Stimulated activated naive B cell treated with anti-CD40 and anti-IgM and Interleukin-4, amounts not matched to agents 10 μg/mL and 1 μg/mL and 100 μg/mL, for 72 hours (primary cell): ENCODE results near the gene TRMT61A.
"Not testable (repeated sequence)": the region's sequence is repeated elsewhere in the genome, so short reads cannot be mapped to it uniquely, and the experiment has no call there.

Experiments used
- ATAC-seq, 2 donors: fragments of 150-1000 bp; cut with Tn5 transposase; replicated peaks; 2 replicates each; pipeline ENCODE4 v1.10.0; 2021; ENCODE audit warnings: moderate library complexity in 1 of 2
- DNase-seq: peaks from one replicate; pipeline ENCODE4 v3.0.0; 2021
- H3K27ac Mint-ChIP-seq: one replicate; pipeline ENCODE4 v1.8.0; 2022; ENCODE audit warnings: mild to moderate bottlenecking, mixed read lengths
- H3K27me3 Mint-ChIP-seq, 2 donors: one replicate each; pipeline ENCODE4 v1.8.0; 2022; ENCODE audit warnings: mixed read lengths in 2 of 2
- H3K36me3 Mint-ChIP-seq, 2 donors: one replicate each; pipeline ENCODE4 v1.8.0; 2022; ENCODE audit warnings: mixed read lengths in 2 of 2, mild to moderate bottlenecking in 1 of 2
- H3K4me1 Mint-ChIP-seq, 2 donors: one replicate each; pipeline ENCODE4 v1.8.0; 2022; ENCODE audit warnings: mixed read lengths in 2 of 2, mild to moderate bottlenecking in 1 of 2
- H3K4me3 Mint-ChIP-seq, 2 donors: one replicate each; pipeline ENCODE4 v1.8.0; 2022; ENCODE audit warnings: mild to moderate bottlenecking in 2 of 2, mixed read lengths in 2 of 2, moderate library complexity in 1 of 2
- H3K9me3 Mint-ChIP-seq, 2 donors: one replicate each; pipeline ENCODE4 v1.8.0; 2022; ENCODE audit warnings: mixed read lengths in 2 of 2, mild to moderate bottlenecking in 1 of 2

The TRMT61A gene

DNA sequence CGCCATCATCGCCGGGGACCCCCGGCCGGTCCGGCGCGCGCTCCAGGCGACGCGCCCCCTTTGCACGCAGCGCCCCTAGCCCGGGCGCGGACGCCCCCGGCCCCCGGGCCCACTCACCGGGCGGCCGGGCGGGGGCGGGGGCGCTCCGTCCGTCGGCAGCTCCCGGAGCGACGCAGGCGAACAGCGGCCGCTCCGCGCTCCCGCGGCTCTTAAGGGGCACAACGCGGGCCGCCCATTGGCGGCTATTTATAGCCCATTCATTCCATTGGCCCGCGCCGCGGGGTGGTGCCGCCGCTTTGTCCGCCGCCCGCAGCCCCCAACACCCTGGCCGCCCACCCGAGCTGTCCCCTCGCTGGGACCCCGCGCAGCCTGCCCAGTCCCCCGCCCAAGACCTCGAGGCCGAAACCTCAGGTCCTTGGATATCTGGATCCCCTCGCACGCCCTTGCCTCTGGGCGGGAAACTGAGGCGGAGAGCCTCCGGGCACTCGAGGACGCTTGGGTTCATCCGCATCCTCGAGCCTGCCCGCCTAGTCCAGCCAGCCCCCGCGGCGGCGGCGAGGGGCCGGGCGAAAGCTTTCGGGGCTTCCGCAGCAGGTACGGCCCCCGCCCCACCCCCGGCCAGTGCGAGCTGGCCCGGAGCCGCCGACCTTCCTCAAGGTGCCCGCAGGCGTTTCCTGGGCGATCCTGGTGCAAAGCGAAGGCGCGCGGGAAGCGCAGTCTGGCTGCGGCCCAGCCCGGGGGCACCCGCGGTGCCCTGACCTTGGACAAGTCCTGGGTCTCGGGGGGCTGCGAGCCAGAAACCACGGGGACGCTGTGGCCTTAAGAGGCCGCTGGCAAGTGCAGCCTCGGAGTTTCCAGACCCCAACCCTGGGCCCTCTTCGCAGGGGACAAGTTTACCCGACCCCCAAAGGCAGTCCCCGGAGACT is 6.1 kb upstream of the TRMT61A start, which contains the start of gene CKB:
CKB (minus strand) TSS at position 182 of the 926 bp plus-strand sequence. CDS start 337 bp downstream, outside the sequence.
- no peak within 1 kb of the TSS for H3K27ac Mint-ChIP-seq
- peaks cover 33 to 55% of the 10 kb centered on the region in 2 donors for H3K4me1 Mint-ChIP-seq
- H3K4me3 Mint-ChIP-seq, result peak within 1 kb of the TSS; percentile 46
- peaks cover 0 to 12% of the 10 kb centered on the region in 2 donors for H3K27me3 Mint-ChIP-seq
- peaks cover 3 to 5% of the 10 kb centered on the region in 2 donors for H3K36me3 Mint-ChIP-seq
- no peak for DNase-seq
- no peak for ATAC-seq
- no peaks in the 10 kb centered on the region for H3K9me3 Mint-ChIP-seq

DNA sequence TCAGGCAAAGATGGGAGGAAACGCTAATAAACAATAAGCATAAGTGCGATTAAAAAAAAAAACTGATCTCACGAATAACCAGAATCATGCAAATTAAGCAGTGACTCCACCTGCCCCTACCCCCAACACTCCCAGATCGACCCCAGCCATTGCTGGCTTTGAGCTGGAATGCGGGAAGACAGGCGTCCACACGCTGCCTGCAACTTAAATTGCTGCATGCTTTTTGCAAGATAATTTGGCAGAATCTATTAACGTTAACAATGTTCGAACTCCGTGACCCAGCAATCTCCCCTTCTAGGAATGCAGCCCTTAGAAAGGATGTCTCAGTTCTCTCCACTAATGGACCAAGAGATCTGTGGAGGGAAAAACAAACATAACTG is 5.4 kb upstream of the TRMT61A start:
- H3K4me1 Mint-ChIP-seq, result peaks cover 37 to 57% of the 10 kb centered on the region in 2 donors
- DNase-seq, result no peak
- no peak overlapping the region for H3K27ac Mint-ChIP-seq
- H3K36me3 Mint-ChIP-seq, result peaks cover 3 to 5% of the 10 kb centered on the region in 2 donors
- peak overlapping the region; percentile 6 to 25 for H3K4me3 Mint-ChIP-seq
- no peak for ATAC-seq
- H3K27me3 Mint-ChIP-seq, result peaks cover 0 to 12% of the 10 kb centered on the region in 2 donors
- no peaks in the 10 kb centered on the region for H3K9me3 Mint-ChIP-seq

DNA sequence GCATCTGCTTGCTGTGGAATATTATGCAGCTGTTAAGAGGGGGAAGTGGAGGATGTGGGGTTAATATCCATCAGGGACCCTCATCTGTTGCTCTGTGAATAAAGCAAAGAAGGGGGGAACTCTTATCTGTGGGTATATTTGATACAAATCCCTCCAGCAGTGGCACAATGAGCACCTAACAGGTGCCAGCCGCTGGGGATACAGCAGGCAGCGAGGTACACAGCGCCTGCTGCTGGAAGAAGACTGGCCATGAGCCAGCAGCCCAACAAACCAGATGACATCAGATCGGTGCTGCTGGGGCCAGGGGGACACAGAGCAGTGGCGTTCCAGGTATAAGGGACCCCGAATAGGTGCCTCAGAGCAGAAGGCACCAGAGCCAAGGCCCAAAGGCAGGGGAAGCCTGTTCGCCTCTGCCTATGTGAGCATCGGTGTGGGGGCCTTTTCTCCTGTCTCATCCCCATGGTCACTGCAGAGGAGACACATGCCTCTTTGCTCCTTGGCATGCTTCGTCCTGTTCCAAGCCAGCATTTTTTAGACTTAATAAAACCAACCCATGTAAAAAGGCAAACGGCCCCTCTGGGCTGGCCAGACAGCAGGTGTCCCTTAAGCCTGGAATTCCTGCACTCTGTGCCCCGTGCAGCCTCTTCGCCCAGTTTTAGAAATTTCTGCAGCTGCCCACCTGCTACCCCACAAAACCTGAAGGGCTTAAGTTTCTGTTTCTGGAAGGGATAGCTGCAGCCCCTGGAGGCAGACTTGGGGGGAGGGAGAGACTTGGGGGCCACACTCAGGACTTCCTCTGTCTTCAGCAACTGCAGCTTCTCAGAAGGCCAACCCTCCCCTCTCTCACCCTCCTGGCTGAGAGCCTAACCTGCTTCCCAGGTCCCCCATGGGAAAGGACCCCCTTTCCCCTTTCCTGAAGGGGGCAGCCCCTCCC is 4.7 kb upstream of the TRMT61A start:
- Mint-ChIP-seq H3K27me3 (peaks cover 0 to 11% of the 10 kb centered on the region in 2 donors), H3K4me3 (no peak overlapping the region), H3K4me1 (peaks cover 32 to 53% of the 10 kb centered on the region in 2 donors), H3K9me3 (no peaks in the 10 kb centered on the region), H3K36me3 (peaks cover 5 to 7% of the 10 kb centered on the region in 2 donors), H3K27ac (no peak overlapping the region)
- DNase-seq, result no peak
- ATAC-seq, result no peak

DNA sequence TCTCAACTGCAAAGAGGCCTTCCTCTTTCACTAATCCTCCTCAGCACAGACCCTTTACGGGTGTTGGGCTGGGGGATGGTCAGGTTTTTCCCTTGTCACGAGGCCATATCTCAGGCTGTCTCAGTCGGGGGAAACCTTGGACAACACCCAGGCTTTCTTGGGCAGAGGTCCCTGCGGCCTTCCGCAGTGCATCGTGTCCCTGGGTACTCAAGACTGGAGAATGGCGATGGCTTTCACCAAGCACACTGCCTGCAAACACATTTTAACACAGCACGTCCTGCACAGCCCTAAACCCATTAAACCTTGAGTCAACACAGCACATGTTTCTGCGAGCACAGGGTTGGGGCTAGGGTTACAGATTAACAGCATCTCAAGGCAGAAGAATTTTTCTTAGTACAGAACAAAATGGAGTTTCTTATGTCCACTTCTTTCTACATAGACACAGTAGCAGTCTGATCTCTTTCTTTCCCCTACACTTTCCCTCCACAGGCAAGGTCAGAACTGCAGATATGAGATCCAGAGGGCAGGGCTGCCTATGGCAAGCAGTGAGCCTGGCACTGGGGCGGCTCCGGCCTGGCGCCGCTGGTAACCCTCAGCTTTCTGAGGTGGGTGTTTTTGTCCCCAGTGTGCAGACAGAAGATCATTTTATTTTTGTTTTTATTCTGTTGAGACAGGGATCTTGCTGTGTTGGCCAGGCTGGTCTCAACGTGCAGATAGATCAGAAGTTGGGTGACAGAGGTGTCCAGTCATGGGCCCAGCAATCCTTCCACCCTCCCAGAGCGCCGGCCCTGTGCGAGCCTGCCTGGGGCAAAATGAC is 3.4 kb upstream of the TRMT61A start:
- H3K4me1 Mint-ChIP-seq, result peaks cover 36 to 54% of the 10 kb centered on the region in 2 donors
- peak overlapping the region; percentile 56 for H3K27ac Mint-ChIP-seq
- not testable (repeated sequence) for H3K4me3 Mint-ChIP-seq, ATAC-seq, H3K27me3 Mint-ChIP-seq, DNase-seq, H3K9me3 Mint-ChIP-seq
- peaks cover 10 to 15% of the 10 kb centered on the region in 2 donors for H3K36me3 Mint-ChIP-seq

GRCh38 chr14:103526247-103526913 is 2.6 kb upstream of the TRMT61A start:
- peaks cover 13 to 16% of the 10 kb centered on the region in 2 donors for H3K36me3 Mint-ChIP-seq
- H3K9me3 Mint-ChIP-seq, result no peaks in the 10 kb centered on the region
- no peaks in the 10 kb centered on the region for H3K27me3 Mint-ChIP-seq
- ATAC-seq (no peak), DNase-seq (no peak)
- H3K27ac Mint-ChIP-seq, result peak overlapping the region; percentile 59
- peaks cover 42 to 61% of the 10 kb centered on the region in 2 donors for H3K4me1 Mint-ChIP-seq
- peak overlapping the region in 1 of 2 donors; percentile 8 for H3K4me3 Mint-ChIP-seq

DNA sequence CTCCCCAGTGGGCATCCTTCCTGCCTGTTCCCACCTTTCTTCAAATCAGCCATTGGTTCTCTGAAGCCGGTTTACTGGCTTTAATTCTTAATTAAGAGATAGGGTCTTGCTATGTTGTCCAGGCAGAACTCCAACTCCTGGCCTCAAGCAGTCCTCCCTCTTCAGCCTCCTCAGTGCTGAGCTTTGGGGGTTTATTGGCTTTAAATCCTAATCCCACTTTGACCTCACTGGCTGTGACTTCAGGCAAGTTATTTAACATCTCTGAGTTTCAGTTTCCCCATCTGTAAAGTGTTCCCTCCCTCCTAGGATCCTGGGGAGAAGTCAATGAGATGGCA is 2.1 kb upstream of the TRMT61A start:
- no peaks in the 10 kb centered on the region for H3K9me3 Mint-ChIP-seq
- H3K4me3 Mint-ChIP-seq, result peak overlapping the region; percentile 94 to 97
- no peaks in the 10 kb centered on the region for H3K27me3 Mint-ChIP-seq
- peak overlapping the region; percentile 96 for H3K27ac Mint-ChIP-seq
- H3K36me3 Mint-ChIP-seq, result peaks cover 17 to 20% of the 10 kb centered on the region in 2 donors
- no peak for ATAC-seq
- peaks cover 44 to 66% of the 10 kb centered on the region in 2 donors for H3K4me1 Mint-ChIP-seq
- DNase-seq, result no peak

DNA sequence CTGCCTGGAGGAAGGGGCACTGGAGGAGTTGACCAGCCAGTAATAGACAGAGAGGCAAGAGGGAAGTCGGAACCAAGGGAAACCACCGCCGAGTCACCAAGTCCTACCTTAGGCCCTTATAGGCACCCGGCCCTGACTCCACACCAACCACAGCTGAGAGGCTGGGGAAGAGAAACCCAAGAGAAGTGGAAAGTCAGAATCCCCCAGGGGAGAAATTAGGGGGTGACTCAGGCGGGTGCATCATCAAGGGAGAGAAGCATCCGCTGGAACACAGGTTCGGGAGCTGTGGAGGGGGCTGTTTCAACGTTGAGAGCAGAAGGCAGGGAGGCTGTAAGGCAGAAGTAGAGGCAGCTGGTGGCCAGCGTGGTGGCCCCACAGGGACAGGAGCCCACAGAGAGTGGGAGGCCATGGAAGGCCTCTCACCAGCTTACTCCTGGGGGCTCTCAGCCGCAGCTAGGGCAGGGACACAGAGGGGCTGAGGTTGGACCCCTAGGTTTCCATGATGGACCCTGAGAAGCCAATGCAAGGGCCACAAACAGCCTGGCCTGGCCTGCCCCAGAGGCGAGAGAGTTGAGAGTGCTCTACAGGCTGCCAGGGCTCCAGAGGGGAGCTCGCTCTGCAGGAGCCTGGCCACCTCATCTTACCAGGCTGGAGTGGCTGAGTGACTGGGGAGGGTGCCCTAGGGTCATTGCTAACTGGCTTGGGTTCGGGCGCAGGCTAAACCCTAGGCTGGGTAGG is 1.4 kb upstream of the TRMT61A start:
- ATAC-seq (peak; percentile 93), DNase-seq (peak; percentile 92)
- Mint-ChIP-seq H3K9me3 (no peaks in the 10 kb centered on the region), H3K27me3 (no peaks in the 10 kb centered on the region), H3K4me3 (peak overlapping the region; percentile 94 to 97), H3K36me3 (peaks cover 19 to 20% of the 10 kb centered on the region in 2 donors), H3K27ac (peak overlapping the region; percentile 96), H3K4me1 (peaks cover 44 to 69% of the 10 kb centered on the region in 2 donors)

DNA sequence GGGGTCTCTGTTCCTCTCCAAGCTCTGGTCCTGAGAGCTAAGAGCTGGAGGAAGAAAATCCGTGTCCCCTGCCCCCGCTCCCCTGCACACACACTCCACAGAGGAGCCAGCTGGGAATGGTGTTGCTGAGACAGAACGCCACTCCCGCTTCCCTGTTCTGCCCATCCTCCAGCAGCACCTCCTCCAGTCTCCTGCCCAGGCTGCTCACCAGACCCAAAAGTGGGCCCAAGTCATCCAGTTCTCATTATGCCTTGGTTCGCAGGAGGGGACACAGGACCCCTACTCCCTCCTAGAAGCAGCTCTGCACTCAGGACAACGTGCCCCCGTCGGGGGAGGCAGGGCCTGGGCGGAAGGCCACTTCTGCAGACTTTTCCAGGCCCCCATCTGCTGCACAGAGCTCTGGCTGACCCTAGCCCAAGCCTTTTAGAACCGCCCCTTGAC is 830 bp upstream of the TRMT61A start:
- ATAC-seq, result no peak
- DNase-seq, result no peak
- Mint-ChIP-seq H3K27ac (peak overlapping the region; percentile 96), H3K4me3 (peak overlapping the region; percentile 94 to 97), H3K27me3 (no peaks in the 10 kb centered on the region), H3K9me3 (no peaks in the 10 kb centered on the region), H3K36me3 (peaks cover 20 to 23% of the 10 kb centered on the region in 2 donors), H3K4me1 (peaks cover 44 to 64% of the 10 kb centered on the region in 2 donors)

DNA sequence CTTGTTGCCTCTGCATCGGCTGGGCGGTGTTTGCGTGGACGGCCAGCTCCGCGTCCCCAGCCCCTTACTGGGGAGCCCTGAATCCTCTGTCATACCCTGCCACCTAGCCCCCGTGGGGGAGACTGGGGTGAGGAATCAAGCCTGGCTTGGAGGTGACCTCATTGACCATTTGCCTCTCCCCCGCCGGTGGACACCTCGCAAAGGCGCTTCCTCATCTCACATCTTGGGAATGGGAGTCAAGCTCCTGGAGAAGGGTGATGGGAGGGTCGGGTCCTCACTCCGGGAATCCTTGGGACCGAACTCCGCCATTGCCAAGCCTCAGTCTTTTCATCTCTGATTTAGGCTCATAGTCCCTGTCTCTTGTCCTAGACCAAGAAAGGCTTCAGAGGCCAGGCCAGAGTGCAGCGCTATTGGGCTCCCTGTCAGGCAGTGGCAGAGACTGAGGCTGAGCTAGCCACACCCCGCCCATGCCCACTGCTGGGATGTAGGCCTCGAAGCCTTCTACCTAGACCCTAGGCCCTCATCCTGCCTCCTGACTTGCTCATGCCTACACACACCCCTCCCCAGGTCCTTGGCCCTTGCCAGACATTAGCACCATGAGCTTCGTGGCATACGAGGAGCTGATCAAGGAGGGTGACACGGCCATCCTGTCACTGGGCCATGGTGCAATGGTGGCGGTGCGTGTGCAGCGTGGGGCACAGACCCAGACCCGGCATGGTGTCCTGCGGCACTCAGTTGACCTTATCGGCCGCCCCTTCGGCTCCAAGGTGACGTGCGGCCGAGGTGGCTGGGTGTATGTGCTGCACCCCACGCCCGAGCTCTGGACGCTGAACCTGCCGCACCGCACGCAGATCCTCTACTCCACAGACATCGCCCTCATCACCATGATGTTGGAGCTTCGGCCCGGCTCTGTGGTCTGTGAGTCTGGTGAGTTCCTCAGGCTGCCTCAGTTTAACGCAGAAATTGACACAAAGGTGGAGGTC is 678 bp downstream of the TRMT61A start:
- H3K27me3 Mint-ChIP-seq, result no peaks in the 10 kb centered on the region
- H3K4me3 Mint-ChIP-seq, result peak overlapping the region; percentile 94 to 97
- peaks cover 20 to 23% of the 10 kb centered on the region in 2 donors for H3K36me3 Mint-ChIP-seq
- H3K9me3 Mint-ChIP-seq, result no peaks in the 10 kb centered on the region
- no peak for DNase-seq
- peaks cover 43 to 63% of the 10 kb centered on the region in 2 donors for H3K4me1 Mint-ChIP-seq
- ATAC-seq, result no peak
- H3K27ac Mint-ChIP-seq, result peak overlapping the region; percentile 96

DNA sequence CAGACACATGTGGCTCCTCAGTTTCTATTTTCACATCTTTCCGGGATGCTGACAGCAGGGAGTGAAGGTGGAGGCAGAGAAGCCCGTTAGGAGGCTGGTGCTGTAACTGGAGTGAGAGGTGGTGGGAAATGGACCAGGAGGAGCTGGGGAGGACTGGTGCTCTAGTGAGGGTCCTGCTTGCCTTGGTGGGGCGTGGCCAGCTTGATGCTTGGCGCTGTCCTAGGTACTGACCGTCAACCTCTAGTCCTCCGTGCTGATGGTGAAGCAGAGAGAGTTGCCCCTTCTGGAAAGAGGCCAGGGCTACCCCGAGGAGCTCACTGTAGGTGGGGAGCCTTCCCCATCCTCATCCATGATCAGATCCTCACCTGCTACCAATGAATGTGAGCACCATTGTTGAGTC is 1.4 kb downstream of the TRMT61A start:
- no peak for DNase-seq
- H3K36me3 Mint-ChIP-seq, result peaks cover 23% of the 10 kb centered on the region in 2 donors
- H3K27ac Mint-ChIP-seq, result peak overlapping the region; percentile 96
- ATAC-seq, result no peak
- no peaks in the 10 kb centered on the region for H3K27me3 Mint-ChIP-seq
- H3K9me3 Mint-ChIP-seq, result no peaks in the 10 kb centered on the region
- peak overlapping the region; percentile 94 to 97 for H3K4me3 Mint-ChIP-seq
- peaks cover 39 to 63% of the 10 kb centered on the region in 2 donors for H3K4me1 Mint-ChIP-seq

GRCh38 chr14:103530831-103531230 is 1.8 kb downstream of the TRMT61A start:
- H3K27ac Mint-ChIP-seq, result no peak overlapping the region
- H3K36me3 Mint-ChIP-seq, result peaks cover 22 to 23% of the 10 kb centered on the region in 2 donors
- H3K9me3 Mint-ChIP-seq, result no peaks in the 10 kb centered on the region
- peaks cover 35 to 60% of the 10 kb centered on the region in 2 donors for H3K4me1 Mint-ChIP-seq
- H3K4me3 Mint-ChIP-seq, result peak overlapping the region; percentile 94 to 97
- ATAC-seq (no peak), DNase-seq (no peak)
- H3K27me3 Mint-ChIP-seq, result no peaks in the 10 kb centered on the region
